ENCODE results near the gene NR6A1.

Gene NR6A1

GRCh38 chr9:124795881-124796431 is 24.8 kb upstream of the NR6A1 start:
- Histone ChIP-seq H3K27me3 (ENCODE audit: insufficient read depth, poor library complexity, severe bottlenecking) (no peaks in the 10 kb centered on the region), H3K4me3 (replicated peaks; ENCODE audit: insufficient read depth, low read length) (no peak overlapping the region), H3K27ac (replicated peaks) (no peak overlapping the region)
- no peak for DNase-seq (ENCODE audit: low read depth in 1 of 2, low spot score in 1 of 2)
- no peak for TF ChIP-seq SPI1 (IDR thresholded peaks at IDR 0.05; ENCODE audit: borderline replicate concordance, low read depth)
- TF ChIP-seq, protein P1, sequence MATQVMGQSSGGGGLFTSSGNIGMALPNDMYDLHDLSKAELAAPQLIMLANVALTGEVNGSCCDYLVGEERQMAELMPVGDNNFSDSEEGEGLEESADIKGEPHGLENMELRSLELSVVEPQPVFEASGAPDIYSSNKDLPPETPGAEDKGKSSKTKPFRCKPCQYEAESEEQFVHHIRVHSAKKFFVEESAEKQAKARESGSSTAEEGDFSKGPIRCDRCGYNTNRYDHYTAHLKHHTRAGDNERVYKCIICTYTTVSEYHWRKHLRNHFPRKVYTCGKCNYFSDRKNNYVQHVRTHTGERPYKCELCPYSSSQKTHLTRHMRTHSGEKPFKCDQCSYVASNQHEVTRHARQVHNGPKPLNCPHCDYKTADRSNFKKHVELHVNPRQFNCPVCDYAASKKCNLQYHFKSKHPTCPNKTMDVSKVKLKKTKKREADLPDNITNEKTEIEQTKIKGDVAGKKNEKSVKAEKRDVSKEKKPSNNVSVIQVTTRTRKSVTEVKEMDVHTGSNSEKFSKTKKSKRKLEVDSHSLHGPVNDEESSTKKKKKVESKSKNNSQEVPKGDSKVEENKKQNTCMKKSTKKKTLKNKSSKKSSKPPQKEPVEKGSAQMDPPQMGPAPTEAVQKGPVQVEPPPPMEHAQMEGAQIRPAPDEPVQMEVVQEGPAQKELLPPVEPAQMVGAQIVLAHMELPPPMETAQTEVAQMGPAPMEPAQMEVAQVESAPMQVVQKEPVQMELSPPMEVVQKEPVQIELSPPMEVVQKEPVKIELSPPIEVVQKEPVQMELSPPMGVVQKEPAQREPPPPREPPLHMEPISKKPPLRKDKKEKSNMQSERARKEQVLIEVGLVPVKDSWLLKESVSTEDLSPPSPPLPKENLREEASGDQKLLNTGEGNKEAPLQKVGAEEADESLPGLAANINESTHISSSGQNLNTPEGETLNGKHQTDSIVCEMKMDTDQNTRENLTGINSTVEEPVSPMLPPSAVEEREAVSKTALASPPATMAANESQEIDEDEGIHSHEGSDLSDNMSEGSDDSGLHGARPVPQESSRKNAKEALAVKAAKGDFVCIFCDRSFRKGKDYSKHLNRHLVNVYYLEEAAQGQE (IDR thresholded peaks at IDR 0.05; ENCODE audit: insufficient replicate concordance, low read depth), result no peak
- no peak for TF ChIP-seq GABPA (IDR thresholded peaks at IDR 0.05; ENCODE audit: low read depth)
- TF ChIP-seq POLR2AphosphoS5 (IDR thresholded peaks at IDR 0.05; ENCODE audit: low read depth), result no peak
- TF ChIP-seq, protein P2, sequence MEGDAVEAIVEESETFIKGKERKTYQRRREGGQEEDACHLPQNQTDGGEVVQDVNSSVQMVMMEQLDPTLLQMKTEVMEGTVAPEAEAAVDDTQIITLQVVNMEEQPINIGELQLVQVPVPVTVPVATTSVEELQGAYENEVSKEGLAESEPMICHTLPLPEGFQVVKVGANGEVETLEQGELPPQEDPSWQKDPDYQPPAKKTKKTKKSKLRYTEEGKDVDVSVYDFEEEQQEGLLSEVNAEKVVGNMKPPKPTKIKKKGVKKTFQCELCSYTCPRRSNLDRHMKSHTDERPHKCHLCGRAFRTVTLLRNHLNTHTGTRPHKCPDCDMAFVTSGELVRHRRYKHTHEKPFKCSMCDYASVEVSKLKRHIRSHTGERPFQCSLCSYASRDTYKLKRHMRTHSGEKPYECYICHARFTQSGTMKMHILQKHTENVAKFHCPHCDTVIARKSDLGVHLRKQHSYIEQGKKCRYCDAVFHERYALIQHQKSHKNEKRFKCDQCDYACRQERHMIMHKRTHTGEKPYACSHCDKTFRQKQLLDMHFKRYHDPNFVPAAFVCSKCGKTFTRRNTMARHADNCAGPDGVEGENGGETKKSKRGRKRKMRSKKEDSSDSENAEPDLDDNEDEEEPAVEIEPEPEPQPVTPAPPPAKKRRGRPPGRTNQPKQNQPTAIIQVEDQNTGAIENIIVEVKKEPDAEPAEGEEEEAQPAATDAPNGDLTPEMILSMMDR (IDR thresholded peaks at IDR 0.05; ENCODE audit: insufficient read depth, low read length), result no peak

DNA sequence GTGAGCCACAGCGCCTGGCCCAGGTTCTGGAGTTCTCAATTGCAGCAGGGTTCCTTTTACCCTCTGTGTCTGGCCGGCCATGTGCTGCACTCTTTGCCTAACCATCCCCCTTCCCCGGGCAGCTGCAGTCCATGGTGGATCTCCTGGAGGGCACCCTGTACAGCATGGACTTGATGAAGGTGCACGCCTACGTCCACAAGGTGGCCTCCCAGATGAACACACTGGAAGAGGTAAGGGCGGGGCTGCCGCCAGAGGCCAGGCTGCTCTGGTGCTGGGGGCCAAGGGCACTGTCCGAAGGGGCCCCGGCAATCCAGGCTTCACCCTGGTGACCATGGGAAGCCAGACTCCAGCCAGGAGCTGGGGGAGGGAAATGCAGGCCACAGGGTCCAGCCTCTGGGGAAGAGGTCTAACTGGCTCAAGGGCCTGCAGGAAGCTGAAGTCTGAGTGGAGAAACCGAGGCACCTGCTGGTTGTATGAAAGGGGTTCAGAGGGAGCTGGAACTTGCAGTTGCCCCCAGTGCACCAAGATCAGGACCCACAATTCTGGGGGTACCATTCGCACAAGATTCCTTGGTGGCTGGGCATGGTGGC is 23.9 kb upstream of the NR6A1 start:
- DNase-seq (ENCODE audit: low read depth in 1 of 2, low spot score in 1 of 2), result no peak
- TF ChIP-seq SPI1 (IDR thresholded peaks at IDR 0.05; ENCODE audit: borderline replicate concordance, low read depth), result no peak
- no peak for TF ChIP-seq POLR2AphosphoS5 (IDR thresholded peaks at IDR 0.05; ENCODE audit: low read depth)
- TF ChIP-seq, protein P2 (IDR thresholded peaks at IDR 0.05; ENCODE audit: insufficient read depth, low read length), result no peak
- TF ChIP-seq, protein P1 (IDR thresholded peaks at IDR 0.05; ENCODE audit: insufficient replicate concordance, low read depth), result no peak
- no peak for TF ChIP-seq GABPA (IDR thresholded peaks at IDR 0.05; ENCODE audit: low read depth)
- no peak overlapping the region for H3K27ac ChIP-seq (replicated peaks)
- H3K4me3 ChIP-seq (replicated peaks; ENCODE audit: insufficient read depth, low read length), result no peak overlapping the region
- no peaks in the 10 kb centered on the region for H3K27me3 ChIP-seq (ENCODE audit: insufficient read depth, poor library complexity, severe bottlenecking)

- H3K4me3 ChIP-seq (replicated peaks; ENCODE audit: insufficient read depth, low read length), result no peak overlapping the region
- no peak overlapping the region for H3K27ac ChIP-seq (replicated peaks)
- TF ChIP-seq, protein P1 (IDR thresholded peaks at IDR 0.05; ENCODE audit: insufficient replicate concordance, low read depth), result no peak
- TF ChIP-seq, protein P2 (IDR thresholded peaks at IDR 0.05; ENCODE audit: insufficient read depth, low read length), result no peak
- TF ChIP-seq POLR2AphosphoS5 (IDR thresholded peaks at IDR 0.05; ENCODE audit: low read depth), result no peak
- no peak for TF ChIP-seq SPI1 (IDR thresholded peaks at IDR 0.05; ENCODE audit: borderline replicate concordance, low read depth)
- TF ChIP-seq GABPA (IDR thresholded peaks at IDR 0.05; ENCODE audit: low read depth), result no peak
- H3K27me3 ChIP-seq (ENCODE audit: insufficient read depth, poor library complexity, severe bottlenecking), result no peaks in the 10 kb centered on the region
- DNase-seq (ENCODE audit: low read depth in 1 of 2, low spot score in 1 of 2), result no peak
Observed at GRCh38 chr9:124793015-124793541, 22.0 kb upstream of the NR6A1 start.

Measured in HL-60 (cell line).